MM.1S (cell line): ENCODE data around the gene SEC22C.

Experiments used
- EZH2 ChIP-seq: fragments of 300-600 bp; sonication (generic); optimal IDR thresholded peaks from 2 replicates; pipeline ENCODE3; 2017; ENCODE audit warnings: low read depth, mild to moderate bottlenecking, antibody characterized with exemption, low read length, mixed read lengths
- EZH2phosphoT487 ChIP-seq: fragments of 300-600 bp; sonication (generic); IDR thresholded peaks from 2 replicates; pipeline ENCODE4 v1.6.1; 2018; ENCODE audit warnings: antibody characterized with exemption, low read length
- TF ChIP-seq, protein P1 (sequence below): fragments of 300-600 bp; sonication (generic); IDR thresholded peaks from 2 replicates; pipeline ENCODE4 v1.5.1; 2016; ENCODE audit warnings: antibody characterized with exemption, low read length, mixed read lengths

- TF ChIP-seq, protein P1, sequence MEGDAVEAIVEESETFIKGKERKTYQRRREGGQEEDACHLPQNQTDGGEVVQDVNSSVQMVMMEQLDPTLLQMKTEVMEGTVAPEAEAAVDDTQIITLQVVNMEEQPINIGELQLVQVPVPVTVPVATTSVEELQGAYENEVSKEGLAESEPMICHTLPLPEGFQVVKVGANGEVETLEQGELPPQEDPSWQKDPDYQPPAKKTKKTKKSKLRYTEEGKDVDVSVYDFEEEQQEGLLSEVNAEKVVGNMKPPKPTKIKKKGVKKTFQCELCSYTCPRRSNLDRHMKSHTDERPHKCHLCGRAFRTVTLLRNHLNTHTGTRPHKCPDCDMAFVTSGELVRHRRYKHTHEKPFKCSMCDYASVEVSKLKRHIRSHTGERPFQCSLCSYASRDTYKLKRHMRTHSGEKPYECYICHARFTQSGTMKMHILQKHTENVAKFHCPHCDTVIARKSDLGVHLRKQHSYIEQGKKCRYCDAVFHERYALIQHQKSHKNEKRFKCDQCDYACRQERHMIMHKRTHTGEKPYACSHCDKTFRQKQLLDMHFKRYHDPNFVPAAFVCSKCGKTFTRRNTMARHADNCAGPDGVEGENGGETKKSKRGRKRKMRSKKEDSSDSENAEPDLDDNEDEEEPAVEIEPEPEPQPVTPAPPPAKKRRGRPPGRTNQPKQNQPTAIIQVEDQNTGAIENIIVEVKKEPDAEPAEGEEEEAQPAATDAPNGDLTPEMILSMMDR: no peak
- TF ChIP-seq EZH2: no peak
- TF ChIP-seq EZH2phosphoT487: no peak
Observed at GRCh38 chr3:42582474-42583070, 805 bp upstream of the SEC22C start.
